Stomach (tissue), 4 donors: ENCODE measurements around the gene KANK4.

Source experiments
- CTCF ChIP-seq, 7 experiments: fragments of 450-650 bp in 4 of 7; fragments of 200-600 bp in 3 of 7; sonication (generic) in 3 of 7; IDR thresholded peaks; one replicate each; pipeline ENCODE4 v1.5.1; 2016 to 2019; ENCODE audit warnings: antibody characterized with exemption in 7 of 7, control low read depth in 2 of 7, mild to moderate bottlenecking in 1 of 7
- EP300 ChIP-seq: sonication (generic); formaldehyde crosslinking; IDR thresholded peaks from one replicate; pipeline ENCODE4 v1.6.1; 2017; ENCODE audit warnings: antibody characterized with exemption
- POLR2A ChIP-seq, 4 donors: fragments of 450-650 bp; IDR thresholded peaks; one replicate each; pipeline ENCODE4 v1.6.1; 2016; ENCODE audit warnings: antibody characterized with exemption in 4 of 4, control low read depth in 2 of 4, mild to moderate bottlenecking in 1 of 4, moderate library complexity in 1 of 4

- TF ChIP-seq EP300, result no peak
- TF ChIP-seq POLR2A (IDR thresholded peaks at IDR 0.05), result no peak
- no peak for TF ChIP-seq CTCF (IDR thresholded peaks at IDR 0.05)
Observed at GRCh38 chr1:62271948-62272728, 47.1 kb downstream of the KANK4 start.
